Smooth muscle cell (in vitro differentiated cells): ENCODE data around the gene CFAP77. TPM values are rescaled to one million over a fixed set of nuclear protein-coding genes. Genes with fewer than 3 reads are reported as not detected.

Source experiments
- DNase-seq: peaks from one replicate; lab custom pipeline; 2025; ENCODE audit not compliant: unreplicated experiment; lab: John Stamatoyannopoulos, UW
- H2AFZ ChIP-seq: fragments of 200-600 bp; sonication (generic); 2 replicates; pipeline ENCODE4 v1.6.0; 2016; ENCODE audit warnings: antibody characterized with exemption, low read depth, mild to moderate bottlenecking
- H3F3A ChIP-seq: fragments of 200-600 bp; sonication (generic); 2 replicates; pipeline ENCODE4 v1.6.0; 2017; ENCODE audit warnings: antibody characterized with exemption, low read depth
- H3K27ac ChIP-seq: fragments of 200-600 bp; sonication (generic); 2 replicates; pipeline ENCODE4 v1.5.1; 2016; ENCODE audit warnings: low read depth, mild to moderate bottlenecking
- H3K27me3 ChIP-seq: fragments of 200-600 bp; sonication (generic); 2 replicates; pipeline ENCODE4 v1.6.1; 2016; ENCODE audit warnings: low read depth, mild to moderate bottlenecking
- H3K36me3 ChIP-seq: fragments of 200-600 bp; sonication (generic); 2 replicates; pipeline ENCODE4 v1.5.1; 2016; ENCODE audit warnings: low read depth
- H3K4me1 ChIP-seq: fragments of 200-600 bp; sonication (generic); 2 replicates; pipeline ENCODE4 v1.5.1; 2016; ENCODE audit warnings: low read depth
- H3K4me2 ChIP-seq: fragments of 200-600 bp; sonication (generic); 2 replicates; pipeline ENCODE4 v1.6.0; 2016; ENCODE audit warnings: mild to moderate bottlenecking
- H3K4me3 ChIP-seq: fragments of 200-600 bp; sonication (generic); 2 replicates; pipeline ENCODE4 v1.5.1; 2016; ENCODE audit warnings: mild to moderate bottlenecking
- H3K79me2 ChIP-seq: fragments of 200-600 bp; sonication (generic); 2 replicates; pipeline ENCODE4 v1.6.0; 2016; ENCODE audit warnings: low read depth, mild to moderate bottlenecking
- H3K9ac ChIP-seq: fragments of 200-600 bp; sonication (generic); 2 replicates; pipeline ENCODE4 v1.6.0; 2016; ENCODE audit warnings: low read depth
- H3K9me3 ChIP-seq: fragments of 200-600 bp; sonication (generic); replicated peaks from 2 replicates; pipeline ENCODE4 v1.5.1; 2016; ENCODE audit warnings: low read depth
- H4K20me1 ChIP-seq: fragments of 200-600 bp; sonication (generic); 2 replicates; pipeline ENCODE4 v1.6.0; 2016; ENCODE audit warnings: low read depth
- WGBS: methylation state at CpG from one replicate; pipeline ENCODE4 v1.1.7; 2016; ENCODE audit warnings: low lambda C conversion rate; 5-methylcytosine and 5-hydroxymethylcytosine counted together
- polyA plus RNA-seq: library from polyadenylated mRNA; unstranded; fragments of >200 nt; fragmentation: Nextera tagmentation; extraction: Ambion mirVana; gene quantifications from 2 replicates; pipeline ENCODE4 v1.2.1, GENCODE V29; 2016
- total RNA-seq: library from RNA; depleted of rRNA; stranded (reverse); fragments of >200 nt; gene quantifications from 2 replicates; pipeline ENCODE4 v1.2.3, GENCODE V29; 2014
- TF ChIP-seq, protein P1 (sequence below): fragments of 200-600 bp; sonication (generic); IDR thresholded peaks from 2 replicates; pipeline ENCODE4 v1.5.1; 2017; ENCODE audit warnings: borderline replicate concordance, mild to moderate bottlenecking, antibody characterized with exemption; ENCODE audit not compliant: insufficient read depth, poor library complexity, severe bottlenecking

The CFAP77 gene
- total and polyA plus RNA-seq, 2 experiments from 2014 or later, result 0.31 TPM; not detected in 1

DNA sequence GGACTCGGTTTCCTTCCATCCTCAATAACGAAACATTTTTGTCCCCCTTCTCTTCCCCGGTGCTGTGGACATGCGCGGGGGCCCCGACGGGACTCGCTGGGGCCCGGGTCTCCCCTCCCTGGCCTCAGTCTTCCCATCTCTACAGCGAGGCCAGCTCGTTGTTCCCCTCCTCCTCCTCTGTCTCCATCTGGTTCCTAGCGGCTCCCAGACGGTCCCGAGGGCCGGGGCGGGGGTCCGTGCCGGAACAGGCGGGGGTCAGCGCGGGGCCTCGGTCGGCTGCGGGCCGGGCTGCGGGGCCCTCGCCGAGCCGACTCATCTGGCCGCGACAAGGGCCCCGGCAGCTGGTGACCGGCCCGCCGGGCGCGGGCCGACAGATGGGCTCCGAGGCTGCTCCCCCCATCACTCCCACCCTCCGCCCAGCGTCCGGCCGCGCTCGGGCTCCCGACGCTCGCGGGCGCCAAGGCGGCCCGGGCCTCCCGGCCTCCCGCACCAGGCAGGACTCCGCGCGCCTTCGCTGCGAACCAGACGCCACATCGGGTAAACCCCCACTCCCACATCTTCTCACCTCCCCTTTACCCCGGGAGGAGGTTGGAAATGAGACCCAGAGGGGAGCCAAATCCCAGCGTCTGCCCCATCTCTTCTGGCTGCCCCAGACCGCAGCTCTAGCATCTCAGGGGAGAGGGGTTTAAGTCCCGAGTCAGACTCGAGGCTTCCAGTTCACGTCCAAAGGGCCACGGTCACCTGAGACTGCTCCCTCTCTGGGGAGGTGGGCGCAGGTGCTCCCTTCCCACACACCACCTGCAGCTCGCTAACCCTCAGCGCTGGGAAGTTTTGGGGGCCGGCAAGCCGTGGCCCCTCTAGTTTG is 180.5 kb downstream of the CFAP77 start:
- H3K4me2 ChIP-seq, result peak overlapping the region; percentile 80
- H3F3A ChIP-seq, result no peaks in the 10 kb centered on the region
- TF ChIP-seq, protein P1, sequence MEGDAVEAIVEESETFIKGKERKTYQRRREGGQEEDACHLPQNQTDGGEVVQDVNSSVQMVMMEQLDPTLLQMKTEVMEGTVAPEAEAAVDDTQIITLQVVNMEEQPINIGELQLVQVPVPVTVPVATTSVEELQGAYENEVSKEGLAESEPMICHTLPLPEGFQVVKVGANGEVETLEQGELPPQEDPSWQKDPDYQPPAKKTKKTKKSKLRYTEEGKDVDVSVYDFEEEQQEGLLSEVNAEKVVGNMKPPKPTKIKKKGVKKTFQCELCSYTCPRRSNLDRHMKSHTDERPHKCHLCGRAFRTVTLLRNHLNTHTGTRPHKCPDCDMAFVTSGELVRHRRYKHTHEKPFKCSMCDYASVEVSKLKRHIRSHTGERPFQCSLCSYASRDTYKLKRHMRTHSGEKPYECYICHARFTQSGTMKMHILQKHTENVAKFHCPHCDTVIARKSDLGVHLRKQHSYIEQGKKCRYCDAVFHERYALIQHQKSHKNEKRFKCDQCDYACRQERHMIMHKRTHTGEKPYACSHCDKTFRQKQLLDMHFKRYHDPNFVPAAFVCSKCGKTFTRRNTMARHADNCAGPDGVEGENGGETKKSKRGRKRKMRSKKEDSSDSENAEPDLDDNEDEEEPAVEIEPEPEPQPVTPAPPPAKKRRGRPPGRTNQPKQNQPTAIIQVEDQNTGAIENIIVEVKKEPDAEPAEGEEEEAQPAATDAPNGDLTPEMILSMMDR, result no peak
- no peaks in the 10 kb centered on the region for H3K36me3 ChIP-seq
- no peak overlapping the region for H2AFZ ChIP-seq
- peak overlapping the region; percentile 35 for H3K4me3 ChIP-seq
- H3K9me3 ChIP-seq, result no peaks in the 10 kb centered on the region
- H4K20me1 ChIP-seq, result peaks cover 67% of the 10 kb centered on the region
- H3K4me1 ChIP-seq, result peaks cover 46% of the 10 kb centered on the region
- WGBS, result 2% methylated on average over 60 of the region's 73 CpGs
- H3K27ac ChIP-seq, result no peak overlapping the region
- H3K79me2 ChIP-seq, result no peaks in the 10 kb centered on the region
- no peak for DNase-seq
- H3K9ac ChIP-seq, result no peak overlapping the region
- H3K27me3 ChIP-seq, result peaks cover 82% of the 10 kb centered on the region

- Histone ChIP-seq H2AFZ (no peak overlapping the region), H3K4me3 (no peak overlapping the region), H3K27ac (no peak overlapping the region), H4K20me1 (peaks cover 74% of the 10 kb centered on the region), H3F3A (no peaks in the 10 kb centered on the region), H3K79me2 (no peaks in the 10 kb centered on the region), H3K4me1 (peaks cover 51% of the 10 kb centered on the region), H3K36me3 (no peaks in the 10 kb centered on the region), H3K9me3 (no peaks in the 10 kb centered on the region), H3K9ac (no peak overlapping the region), H3K4me2 (peak overlapping the region; percentile 80), H3K27me3 (peaks cover 75% of the 10 kb centered on the region)
- TF ChIP-seq, protein P1, result no peak
- DNase-seq, result no peak
- 17% methylated on average over 6 of the region's 6 CpGs for WGBS
Observed at GRCh38 chr9:132591244-132591643, 181.2 kb downstream of the CFAP77 start.

- no peaks in the 10 kb centered on the region for H3K36me3 ChIP-seq
- no peaks in the 10 kb centered on the region for H3K9me3 ChIP-seq
- H4K20me1 ChIP-seq, result peaks cover 80% of the 10 kb centered on the region
- H3K27me3 ChIP-seq, result peaks cover 69% of the 10 kb centered on the region
- H2AFZ ChIP-seq, result no peak overlapping the region
- no peaks in the 10 kb centered on the region for H3F3A ChIP-seq
- no peaks in the 10 kb centered on the region for H3K79me2 ChIP-seq
- 24% methylated on average over 9 of the region's 9 CpGs for WGBS
- no peak overlapping the region for H3K9ac ChIP-seq
- no peak overlapping the region for H3K27ac ChIP-seq
- peaks cover 48% of the 10 kb centered on the region for H3K4me1 ChIP-seq
- TF ChIP-seq, protein P1, result no peak
- H3K4me3 ChIP-seq, result no peak overlapping the region
- no peak overlapping the region for H3K4me2 ChIP-seq
- no peak for DNase-seq
Observed at GRCh38 chr9:132591751-132592314, 181.8 kb downstream of the CFAP77 start.
